Endothelial cell (in vitro differentiated cells): ENCODE results near the gene APOBEC3C. TPM values are rescaled to one million over a fixed set of nuclear protein-coding genes. Genes with fewer than 3 reads are reported as not detected.
"Not testable (repeated sequence)": the region's sequence is repeated elsewhere in the genome, so short reads cannot be mapped to it uniquely, and the experiment has no call there.

Source experiments
- DNase-seq: peaks from one replicate; pipeline ENCODE4 v3.0.0; 2021; ENCODE audit warnings: low spot score
- H3K27ac Mint-ChIP-seq: one replicate; pipeline ENCODE4 v1.8.0; 2021; ENCODE audit warnings: mixed read lengths, inconsistent platforms; ENCODE audit not compliant: unreplicated experiment
- H3K27me3 Mint-ChIP-seq: one replicate; pipeline ENCODE4 v1.8.0; 2021; ENCODE audit warnings: mild to moderate bottlenecking, moderate library complexity, mixed read lengths, inconsistent platforms; ENCODE audit not compliant: unreplicated experiment
- H3K36me3 Mint-ChIP-seq: one replicate; pipeline ENCODE4 v1.8.0; 2021; ENCODE audit warnings: mild to moderate bottlenecking, low read depth, mixed read lengths, inconsistent platforms; ENCODE audit not compliant: unreplicated experiment
- H3K4me1 Mint-ChIP-seq: one replicate; pipeline ENCODE4 v1.8.0; 2021; ENCODE audit warnings: mild to moderate bottlenecking, mixed read lengths, inconsistent platforms; ENCODE audit not compliant: unreplicated experiment
- H3K4me3 Mint-ChIP-seq: one replicate; pipeline ENCODE4 v1.8.0; 2021; ENCODE audit warnings: mild to moderate bottlenecking, mixed read lengths, inconsistent platforms; ENCODE audit not compliant: unreplicated experiment
- H3K9me3 Mint-ChIP-seq: one replicate; pipeline ENCODE4 v1.8.0; 2021; ENCODE audit warnings: mixed read lengths, inconsistent platforms; ENCODE audit not compliant: unreplicated experiment
- CTCF ChIP-seq: fragments of 200-600 bp; sonication (generic); IDR thresholded peaks from one replicate; pipeline ENCODE4 v1.5.0; 2021; ENCODE audit warnings: antibody characterized with exemption; ENCODE audit not compliant: unreplicated experiment
- total RNA-seq: library from RNA; stranded (reverse); fragmentation: NEBNext Ultra II Directional; extraction: Animal tissue kit (Norgen Biotek cat#: 25700); gene quantifications from one replicate; pipeline ENCODE4 v1.2.1, GENCODE V29; 2021; ENCODE audit not compliant: unreplicated experiment

The APOBEC3C gene
- total RNA-seq, 1 donor from 2014 or later: 10.9 TPM

GRCh38 chr22:38974826-38975175, 39.3 kb upstream of the APOBEC3C start:
- Mint-ChIP-seq H3K4me1 (no peaks in the 10 kb centered on the region), H3K4me3 (no peak overlapping the region), H3K27ac (no peak overlapping the region), H3K9me3 (no peaks in the 10 kb centered on the region), H3K36me3 (no peaks in the 10 kb centered on the region), H3K27me3 (peaks cover 8% of the 10 kb centered on the region)
- no peak for TF ChIP-seq CTCF
- no peak for DNase-seq

GRCh38 chr22:38977289-38977688, 36.8 kb upstream of the APOBEC3C start:
- not testable (repeated sequence) for H3K27me3 Mint-ChIP-seq, H3K36me3 Mint-ChIP-seq, H3K4me1 Mint-ChIP-seq, DNase-seq, H3K9me3 Mint-ChIP-seq, H3K27ac Mint-ChIP-seq, H3K4me3 Mint-ChIP-seq

GRCh38 chr22:38980587-38980986, 33.5 kb upstream of the APOBEC3C start:
- not testable (repeated sequence) for H3K4me3 Mint-ChIP-seq, H3K27ac Mint-ChIP-seq, DNase-seq, H3K4me1 Mint-ChIP-seq, H3K9me3 Mint-ChIP-seq, H3K27me3 Mint-ChIP-seq, H3K36me3 Mint-ChIP-seq

- no peak overlapping the region for H3K4me3 Mint-ChIP-seq
- no peak for DNase-seq
- TF ChIP-seq CTCF: peak; percentile 26
- no peaks in the 10 kb centered on the region for H3K9me3 Mint-ChIP-seq
- H3K4me1 Mint-ChIP-seq: no peaks in the 10 kb centered on the region
- H3K27me3 Mint-ChIP-seq: no peaks in the 10 kb centered on the region
- no peak overlapping the region for H3K27ac Mint-ChIP-seq
- H3K36me3 Mint-ChIP-seq: peaks cover 4% of the 10 kb centered on the region
These were observed 32.8 kb upstream of the APOBEC3C start for GRCh38 chr22:38981005-38981991.

GRCh38 chr22:38981992-38982927, 31.8 kb upstream of the APOBEC3C start, which contains the start of gene APOBEC3B:
Gene APOBEC3B (plus strand): TSS chr22:38982347. CDS start chr22:38982454, 107 bp downstream.
- Mint-ChIP-seq H3K4me1 (no peaks in the 10 kb centered on the region), H3K27me3 (no peaks in the 10 kb centered on the region), H3K4me3 (no peak within 1 kb of the TSS), H3K36me3 (peaks cover 4% of the 10 kb centered on the region), H3K27ac (no peak within 1 kb of the TSS), H3K9me3 (no peaks in the 10 kb centered on the region)
- no peak for TF ChIP-seq CTCF
- peak; percentile 18 for DNase-seq
